K562 (cell line): ENCODE measurements around the gene PPT1. TPM values are rescaled to one million over a fixed set of nuclear protein-coding genes. Genes with fewer than 3 reads are reported as not detected.

Experiments used
- GABPA ChIP-seq: fragments of 200-800 bp; sonication (Bioruptor generic); conservative IDR thresholded peaks from 2 replicates; pipeline ENCODE4 v1.6.1; 2016; ENCODE audit warnings: low read depth, missing genetic modification characterization, missing compliant biosample characterization
- JUNB ChIP-seq: fragments of 450-650 bp; formaldehyde crosslinking; conservative IDR thresholded peaks from 2 replicates; pipeline ENCODE4 v1.4.0; 2020; ENCODE audit warnings: mild to moderate bottlenecking
- NRF1 ChIP-seq, 2 experiments: fragments of 450-650 bp; IDR thresholded peaks in 1 of 2; conservative IDR thresholded peaks in 1 of 2; 2 replicates each; pipeline ENCODE4 v1.6.1; 2014; ENCODE audit warnings: mild to moderate bottlenecking in 2 of 2
- RBFOX2 ChIP-seq: fragments of 200-400 bp; formaldehyde crosslinking; IDR thresholded peaks from 2 replicates; pipeline ENCODE4 v1.6.1; 2017; ENCODE audit warnings: low read depth, mild to moderate bottlenecking, low read length, moderate library complexity
- SOX6 ChIP-seq: fragments of 450-650 bp; IDR thresholded peaks from 2 replicates; pipeline ENCODE4 v1.6.1; 2014; ENCODE audit warnings: mild to moderate bottlenecking
- ZNF398 ChIP-seq: fragments of 250-450 bp; sonication (Bioruptor Pico); IDR thresholded peaks from 2 replicates; pipeline ENCODE4 v1.8.0; 2021; ENCODE audit warnings: moderate library complexity, mild to moderate bottlenecking, inconsistent platforms
- ZNF431 ChIP-seq: sonication (generic); formaldehyde crosslinking; IDR thresholded peaks from 2 replicates; pipeline ENCODE4 v1.8.0; 2022; ENCODE audit warnings: mild to moderate bottlenecking, missing genetic modification reagents
- polyA plus RNA-seq, 8 experiments: library from polyadenylated mRNA; depleted of rRNA in 4 of 8; stranded (reverse) in 5 of 8; unstranded in 3 of 8; fragments of >200 nt; fragmentation: Nextera tagmentation in 2 of 8; fragmentation: Illumina TruSeq in 1 of 8; extraction: Ambion mirVana in 2 of 8; extraction: Trizol in 1 of 8; gene quantifications; 2 replicates each; pipeline versions ENCODE4 v1.2.1 to v1.2.3, GENCODE V29; 2011 to 2014; ENCODE audit warnings: inconsistent platforms in 1 of 8, missing spikeins in 1 of 8
- total RNA-seq, 7 experiments: library from RNA; depleted of rRNA in 6 of 7; stranded (reverse); fragments of >200 nt in 6 of 7; fragmentation: Illumina TruSeq in 2 of 7; extraction: Trizol in 2 of 7; gene quantifications; 2 replicates each; pipeline versions ENCODE4 v1.2.1 to v1.2.3, GENCODE V29; 2011 to 2021; ENCODE audit warnings: low replicate concordance in 1 of 7
- TF ChIP-seq, protein P1 (sequence below), 2 experiments: fragments of 450-650 bp; formaldehyde crosslinking in 1 of 2; IDR thresholded peaks; 2 replicates each; pipeline versions ENCODE4 v1.4.0 to v1.6.1; 2014 to 2020; ENCODE audit warnings: mild to moderate bottlenecking in 2 of 2, borderline replicate concordance in 1 of 2, low read depth in 1 of 2
- TF ChIP-seq, protein P2 (sequence below), 2 experiments: fragments of 200-800 bp in 1 of 2; sonication (Bioruptor generic) in 1 of 2; sonication (generic) in 1 of 2; formaldehyde crosslinking in 1 of 2; IDR thresholded peaks in 1 of 2; conservative IDR thresholded peaks in 1 of 2; 2 replicates each; pipeline versions ENCODE4 v1.5.0 to v1.6.1; 2016 to 2020; ENCODE audit warnings: missing compliant biosample characterization in 1 of 2, missing genetic modification characterization in 1 of 2, missing genetic modification reagents in 1 of 2

The PPT1 gene
- total and polyA plus RNA-seq, 9 of the 15 experiments (the other 6 are each of a cell fraction or from before 2014, with no cell fraction given): 72.2 to 285 (median 143) TPM

DNA sequence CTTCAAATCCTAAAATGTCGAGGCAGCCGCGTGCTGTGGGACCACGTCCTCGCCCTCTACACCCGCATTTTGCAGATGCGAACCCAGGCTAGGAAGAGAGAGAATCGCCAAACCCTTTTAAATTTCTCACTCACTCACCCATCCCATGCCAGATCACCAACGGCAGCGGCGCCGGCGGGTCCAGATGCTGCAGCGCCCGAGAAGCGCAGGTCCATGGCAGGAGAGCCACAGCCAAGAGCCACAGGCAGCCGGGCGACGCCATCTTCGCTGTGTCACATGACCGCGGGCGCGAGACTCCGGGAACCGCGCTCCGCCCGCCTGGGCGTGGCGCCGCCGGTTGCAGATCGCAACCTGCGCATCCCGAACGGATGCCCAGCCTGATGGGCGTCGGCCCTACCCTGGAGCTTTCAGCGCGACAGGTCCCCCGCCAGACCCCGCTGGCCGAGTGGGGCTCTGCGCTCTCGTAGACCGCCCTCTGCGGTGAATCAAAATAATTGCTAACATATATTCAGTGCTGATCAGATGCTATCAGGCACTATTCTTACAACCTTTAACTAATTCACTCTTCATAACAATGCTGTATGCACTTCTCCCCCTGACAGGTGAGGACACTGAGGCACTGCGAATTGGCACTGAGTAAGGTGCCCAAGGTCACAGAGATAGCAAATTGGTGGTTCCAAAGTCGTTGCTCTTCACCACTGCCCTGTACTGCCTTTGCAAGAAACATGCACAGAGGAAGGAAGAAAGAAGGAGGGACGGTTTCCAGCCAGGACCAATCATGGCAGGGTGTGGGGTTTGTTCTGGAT lies at the start of gene PPT1 (continued):
- peak; percentile 98 for TF ChIP-seq RBFOX2
- peak; percentile 89 to 91 for TF ChIP-seq NRF1 (conservative IDR thresholded peaks at IDR 0.05 in 1 of 2, IDR thresholded peaks at IDR 0.05 in 1 of 2)
- TF ChIP-seq ZNF431: peak; percentile 96
- peak; percentile 60; the same call in 1 of the 2 replicates for TF ChIP-seq SOX6
- 0 out of 2 replicates have a peak, but pooled peaks have one; percentile 3 for TF ChIP-seq JUNB
- TF ChIP-seq GABPA: no peak
- TF ChIP-seq, protein P1, sequence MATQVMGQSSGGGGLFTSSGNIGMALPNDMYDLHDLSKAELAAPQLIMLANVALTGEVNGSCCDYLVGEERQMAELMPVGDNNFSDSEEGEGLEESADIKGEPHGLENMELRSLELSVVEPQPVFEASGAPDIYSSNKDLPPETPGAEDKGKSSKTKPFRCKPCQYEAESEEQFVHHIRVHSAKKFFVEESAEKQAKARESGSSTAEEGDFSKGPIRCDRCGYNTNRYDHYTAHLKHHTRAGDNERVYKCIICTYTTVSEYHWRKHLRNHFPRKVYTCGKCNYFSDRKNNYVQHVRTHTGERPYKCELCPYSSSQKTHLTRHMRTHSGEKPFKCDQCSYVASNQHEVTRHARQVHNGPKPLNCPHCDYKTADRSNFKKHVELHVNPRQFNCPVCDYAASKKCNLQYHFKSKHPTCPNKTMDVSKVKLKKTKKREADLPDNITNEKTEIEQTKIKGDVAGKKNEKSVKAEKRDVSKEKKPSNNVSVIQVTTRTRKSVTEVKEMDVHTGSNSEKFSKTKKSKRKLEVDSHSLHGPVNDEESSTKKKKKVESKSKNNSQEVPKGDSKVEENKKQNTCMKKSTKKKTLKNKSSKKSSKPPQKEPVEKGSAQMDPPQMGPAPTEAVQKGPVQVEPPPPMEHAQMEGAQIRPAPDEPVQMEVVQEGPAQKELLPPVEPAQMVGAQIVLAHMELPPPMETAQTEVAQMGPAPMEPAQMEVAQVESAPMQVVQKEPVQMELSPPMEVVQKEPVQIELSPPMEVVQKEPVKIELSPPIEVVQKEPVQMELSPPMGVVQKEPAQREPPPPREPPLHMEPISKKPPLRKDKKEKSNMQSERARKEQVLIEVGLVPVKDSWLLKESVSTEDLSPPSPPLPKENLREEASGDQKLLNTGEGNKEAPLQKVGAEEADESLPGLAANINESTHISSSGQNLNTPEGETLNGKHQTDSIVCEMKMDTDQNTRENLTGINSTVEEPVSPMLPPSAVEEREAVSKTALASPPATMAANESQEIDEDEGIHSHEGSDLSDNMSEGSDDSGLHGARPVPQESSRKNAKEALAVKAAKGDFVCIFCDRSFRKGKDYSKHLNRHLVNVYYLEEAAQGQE (IDR thresholded peaks at IDR 0.05; ENCODE audit: borderline replicate concordance): peak; percentile 72
- TF ChIP-seq, protein P1 (CRISPR knock-in tag; IDR thresholded peaks at IDR 0.05; ENCODE audit: low read depth): peak; percentile 43; the same call in 1 of the 2 replicates
- TF ChIP-seq ZNF398: no peak
- TF ChIP-seq, protein P2, sequence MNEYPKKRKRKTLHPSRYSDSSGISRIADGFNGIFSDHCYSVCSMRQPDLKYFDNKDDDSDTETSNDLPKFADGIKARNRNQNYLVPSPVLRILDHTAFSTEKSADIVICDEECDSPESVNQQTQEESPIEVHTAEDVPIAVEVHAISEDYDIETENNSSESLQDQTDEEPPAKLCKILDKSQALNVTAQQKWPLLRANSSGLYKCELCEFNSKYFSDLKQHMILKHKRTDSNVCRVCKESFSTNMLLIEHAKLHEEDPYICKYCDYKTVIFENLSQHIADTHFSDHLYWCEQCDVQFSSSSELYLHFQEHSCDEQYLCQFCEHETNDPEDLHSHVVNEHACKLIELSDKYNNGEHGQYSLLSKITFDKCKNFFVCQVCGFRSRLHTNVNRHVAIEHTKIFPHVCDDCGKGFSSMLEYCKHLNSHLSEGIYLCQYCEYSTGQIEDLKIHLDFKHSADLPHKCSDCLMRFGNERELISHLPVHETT (CRISPR knock-in tag; conservative IDR thresholded peaks at IDR 0.05 in 1 of 2, IDR thresholded peaks at IDR 0.05 in 1 of 2): peak in 1 of 2 experiments; percentile 57; a peak in 1 of 4 replicates
